ENCODE data around the gene PMCH.

- TF ChIP-seq, protein P1, sequence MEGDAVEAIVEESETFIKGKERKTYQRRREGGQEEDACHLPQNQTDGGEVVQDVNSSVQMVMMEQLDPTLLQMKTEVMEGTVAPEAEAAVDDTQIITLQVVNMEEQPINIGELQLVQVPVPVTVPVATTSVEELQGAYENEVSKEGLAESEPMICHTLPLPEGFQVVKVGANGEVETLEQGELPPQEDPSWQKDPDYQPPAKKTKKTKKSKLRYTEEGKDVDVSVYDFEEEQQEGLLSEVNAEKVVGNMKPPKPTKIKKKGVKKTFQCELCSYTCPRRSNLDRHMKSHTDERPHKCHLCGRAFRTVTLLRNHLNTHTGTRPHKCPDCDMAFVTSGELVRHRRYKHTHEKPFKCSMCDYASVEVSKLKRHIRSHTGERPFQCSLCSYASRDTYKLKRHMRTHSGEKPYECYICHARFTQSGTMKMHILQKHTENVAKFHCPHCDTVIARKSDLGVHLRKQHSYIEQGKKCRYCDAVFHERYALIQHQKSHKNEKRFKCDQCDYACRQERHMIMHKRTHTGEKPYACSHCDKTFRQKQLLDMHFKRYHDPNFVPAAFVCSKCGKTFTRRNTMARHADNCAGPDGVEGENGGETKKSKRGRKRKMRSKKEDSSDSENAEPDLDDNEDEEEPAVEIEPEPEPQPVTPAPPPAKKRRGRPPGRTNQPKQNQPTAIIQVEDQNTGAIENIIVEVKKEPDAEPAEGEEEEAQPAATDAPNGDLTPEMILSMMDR (IDR thresholded peaks at IDR 0.05) = no peak
- TF ChIP-seq REST (IDR thresholded peaks at IDR 0.05; ENCODE audit: low read depth, low read length) (no peak), MXI1 (IDR thresholded peaks at IDR 0.05; ENCODE audit: low read depth, low read length) (no peak), GATA2 (CRISPR knock-in tag; IDR thresholded peaks at IDR 0.05) (no peak), YY1 (IDR thresholded peaks at IDR 0.05; ENCODE audit: low read depth) (no peak), SIN3A (IDR thresholded peaks at IDR 0.05; ENCODE audit: borderline replicate concordance, low read depth, low read length) (no peak), TAF1 (IDR thresholded peaks at IDR 0.05; ENCODE audit: borderline replicate concordance, low read depth, low read length) (no peak), EZH2phosphoT487 (IDR thresholded peaks at IDR 0.05; ENCODE audit: borderline replicate concordance, low read depth) (no peak), NFIC (IDR thresholded peaks at IDR 0.05; ENCODE audit: borderline replicate concordance) (no peak), USF2 (IDR thresholded peaks at IDR 0.05; ENCODE audit: borderline replicate concordance, low read depth, low read length) (no peak), TCF12 (IDR thresholded peaks at IDR 0.05) (no peak)
Measured at GRCh38 chr12:102172436-102172835, 25.2 kb downstream of the PMCH start.
